Nephron (organoid): ENCODE data around the gene C6orf163.

Experiments
- H3K27ac Mint-ChIP-seq, 3 experiments: 2 replicates each; pipeline ENCODE4 v1.8.0; 2020; ENCODE audit warnings: mixed read lengths in 3 of 3, mild to moderate bottlenecking in 2 of 3, moderate library complexity in 1 of 3
- H3K27me3 Mint-ChIP-seq: 2 replicates; pipeline ENCODE4 v1.8.0; 2021; ENCODE audit warnings: low read depth, mild to moderate bottlenecking, moderate library complexity, mixed read lengths
- H3K36me3 Mint-ChIP-seq: 2 replicates; pipeline ENCODE4 v1.8.0; 2020; ENCODE audit warnings: low read depth, mixed read lengths
- H3K4me1 Mint-ChIP-seq: 2 replicates; pipeline ENCODE4 v1.8.0; 2020; ENCODE audit warnings: mixed read lengths
- H3K4me3 Mint-ChIP-seq, 3 experiments: 2 replicates each; pipeline ENCODE4 v1.8.0; 2020; ENCODE audit warnings: mild to moderate bottlenecking in 3 of 3, mixed read lengths in 3 of 3, moderate library complexity in 2 of 3
- H3K9me3 Mint-ChIP-seq: 2 replicates; pipeline ENCODE4 v1.8.0; 2020; ENCODE audit warnings: mixed read lengths
- CTCF ChIP-seq, 3 experiments: fragments of 200-600 bp; sonication (generic); IDR thresholded peaks; one replicate each; pipeline ENCODE4 v1.5.0; 2021; ENCODE audit warnings: antibody characterized with exemption in 3 of 3; ENCODE audit not compliant: unreplicated experiment in 3 of 3

The C6orf163 gene

GRCh38 chr6:87407901-87408720 is 63.5 kb downstream of the C6orf163 start, which contains the start of gene CFAP206:
Gene CFAP206 (plus strand): TSS chr6:87407972. CDS start chr6:87409840, 1,868 bp downstream.
- no peaks in the 10 kb centered on the region for H3K27me3 Mint-ChIP-seq
- H3K27ac Mint-ChIP-seq = peak within 1 kb of the TSS; percentile 77 to 94 (median 85)
- no peaks in the 10 kb centered on the region for H3K4me1 Mint-ChIP-seq
- peak within 1 kb of the TSS; percentile 87 to 88 (median 87) for H3K4me3 Mint-ChIP-seq
- no peaks in the 10 kb centered on the region for H3K9me3 Mint-ChIP-seq
- H3K36me3 Mint-ChIP-seq = no peaks in the 10 kb centered on the region
- TF ChIP-seq CTCF (IDR thresholded peaks at IDR 0.05; ENCODE audit: unreplicated experiment in 3 of 3) = no peak

GRCh38 chr6:87408721-87409155 is 64.1 kb downstream of the C6orf163 start:
- Mint-ChIP-seq H3K27me3 (no peaks in the 10 kb centered on the region), H3K9me3 (no peaks in the 10 kb centered on the region), H3K36me3 (no peaks in the 10 kb centered on the region), H3K4me1 (no peaks in the 10 kb centered on the region), H3K4me3 (peak overlapping the region; percentile 87 to 88 (median 87)), H3K27ac (peak overlapping the region; percentile 77 to 94 (median 85))
- TF ChIP-seq CTCF (IDR thresholded peaks at IDR 0.05; ENCODE audit: unreplicated experiment in 3 of 3) = no peak
